Occipital lobe (tissue), 2 donors: Measurements from ENCODE around the gene RADIL. TPM values are rescaled to one million over a fixed set of nuclear protein-coding genes. Genes with fewer than 3 reads are reported as not detected.
A peak's percentile ranks its signal among the peaks of the same experiment; 100 is the strongest.

ENCODE experiments used
- DNase-seq: peaks from one replicate; lab custom pipeline; 2025; lab: John Stamatoyannopoulos, UW
- total RNA-seq: library from RNA; depleted of rRNA; stranded (reverse); fragments of >200 nt; gene quantifications from one replicate; pipeline ENCODE4 v1.2.3, GENCODE V29; 2014

Gene RADIL
- total RNA-seq, 1 donor from 2014 or later: 2.3 TPM

GRCh38 chr7:4775848-4776623, 107.5 kb downstream of the RADIL start:
- no peak for DNase-seq

GRCh38 chr7:4775250-4775847, 108.2 kb downstream of the RADIL start, which contains the start of gene AP5Z1:
AP5Z1 (plus strand) TSS chr7:4775623; CDS start chr7:4775716, 93 bp downstream.
- DNase-seq: peak; percentile 92

GRCh38 chr7:4774658-4775249, 108.8 kb downstream of the RADIL start:
- no peak for DNase-seq

- DNase-seq: no peak
Observed at GRCh38 chr7:4774007-4774406, 109.5 kb downstream of the RADIL start.

GRCh38 chr7:4772306-4772705, 111.2 kb downstream of the RADIL start:
- DNase-seq: no peak

- no peak for DNase-seq
Observed at GRCh38 chr7:4771737-4772136, 111.8 kb downstream of the RADIL start.

- no peak for DNase-seq
Observed at GRCh38 chr7:4770886-4771285, 112.6 kb downstream of the RADIL start.

GRCh38 chr7:4769761-4770160, 113.8 kb downstream of the RADIL start:
- no peak for DNase-seq

GRCh38 chr7:4768597-4769569, 114.6 kb downstream of the RADIL start:
- no peak for DNase-seq

GRCh38 chr7:4766666-4767519, 116.6 kb downstream of the RADIL start:
- no peak for DNase-seq

- DNase-seq: no peak
Observed at GRCh38 chr7:4765776-4766490, 117.6 kb downstream of the RADIL start.

GRCh38 chr7:4764402-4765007, 119.0 kb downstream of the RADIL start:
- DNase-seq: no peak

- DNase-seq: no peak
Observed at GRCh38 chr7:4763794-4764185, 119.7 kb downstream of the RADIL start.

- DNase-seq: no peak
Observed at GRCh38 chr7:4763091-4763793, 120.3 kb downstream of the RADIL start.

GRCh38 chr7:4762121-4763055, 121.1 kb downstream of the RADIL start:
- no peak for DNase-seq

GRCh38 chr7:4760952-4761351, 122.6 kb downstream of the RADIL start:
- no peak for DNase-seq

GRCh38 chr7:4759211-4759610, 124.3 kb downstream of the RADIL start:
- no peak for DNase-seq

GRCh38 chr7:4758791-4759190, 124.7 kb downstream of the RADIL start:
- no peak for DNase-seq
